Hypothalamus (tissue), 51 donors: ENCODE measurements around the gene MIER1.

ENCODE experiments used
- DNase-seq, 51 donors: peaks; one replicate each; lab custom pipeline; 2025; lab: John Stamatoyannopoulos, UW

Gene MIER1

GRCh38 chr1:66996018-66996682, 71.4 kb downstream of the MIER1 start:
- DNase-seq = peak in 30 of 51 donors; percentile 6 to 67 (median 38)

DNA sequence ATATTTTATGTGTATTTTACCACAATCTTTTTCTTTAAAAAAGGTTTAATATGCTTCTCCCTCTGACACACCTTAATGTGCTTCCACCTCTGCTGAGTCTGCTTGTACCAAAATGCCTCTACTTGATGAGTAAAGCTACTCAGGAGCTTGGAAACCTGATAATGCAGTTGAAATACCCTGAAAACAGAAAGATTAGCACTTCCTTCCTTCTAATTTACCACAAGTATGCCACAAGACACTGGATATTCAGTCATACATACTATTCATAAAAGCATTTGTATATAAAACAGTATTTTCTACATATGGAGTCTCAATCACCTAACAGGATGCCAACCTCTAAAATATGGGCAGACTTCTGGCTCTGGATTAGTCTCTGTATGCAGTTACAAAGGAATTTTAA, 74.2 kb downstream of the MIER1 start:
- DNase-seq = no peak

DNA sequence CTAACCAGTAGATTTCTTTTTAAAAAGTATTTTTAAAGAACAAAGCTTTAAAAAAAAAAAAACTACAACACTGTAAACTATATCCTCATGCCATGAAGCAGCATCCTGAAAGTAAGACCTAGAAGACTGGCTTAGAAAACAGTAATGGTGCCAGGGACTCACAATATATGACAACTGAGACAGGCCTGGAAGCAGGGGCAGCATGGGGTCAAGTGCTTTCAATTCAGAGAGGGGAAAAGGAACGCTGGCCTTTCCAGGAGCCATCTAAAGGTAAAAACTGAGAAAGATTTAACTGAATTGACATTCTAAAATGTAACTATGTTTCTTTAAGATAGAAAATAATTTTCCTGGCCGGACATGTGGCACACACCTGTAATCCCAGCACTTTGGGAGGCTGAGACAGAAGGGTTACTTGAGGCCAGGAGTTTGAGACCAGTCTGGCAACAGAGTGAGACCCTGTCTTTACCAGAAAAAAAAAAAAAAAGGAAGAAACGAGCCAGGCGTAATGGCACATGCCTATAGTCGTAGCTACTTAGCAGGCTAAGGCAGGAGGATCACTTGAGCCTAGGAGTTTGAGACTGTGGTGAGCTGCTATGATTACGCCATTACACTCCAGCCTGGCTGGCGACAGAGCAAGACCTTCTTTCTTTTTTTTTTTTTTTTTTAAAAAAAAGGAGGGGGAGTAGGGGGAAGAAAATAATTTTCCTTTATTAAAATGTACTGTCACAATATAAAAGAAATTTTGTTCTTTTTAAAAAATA, 75.0 kb downstream of the MIER1 start:
- no peak for DNase-seq

DNA sequence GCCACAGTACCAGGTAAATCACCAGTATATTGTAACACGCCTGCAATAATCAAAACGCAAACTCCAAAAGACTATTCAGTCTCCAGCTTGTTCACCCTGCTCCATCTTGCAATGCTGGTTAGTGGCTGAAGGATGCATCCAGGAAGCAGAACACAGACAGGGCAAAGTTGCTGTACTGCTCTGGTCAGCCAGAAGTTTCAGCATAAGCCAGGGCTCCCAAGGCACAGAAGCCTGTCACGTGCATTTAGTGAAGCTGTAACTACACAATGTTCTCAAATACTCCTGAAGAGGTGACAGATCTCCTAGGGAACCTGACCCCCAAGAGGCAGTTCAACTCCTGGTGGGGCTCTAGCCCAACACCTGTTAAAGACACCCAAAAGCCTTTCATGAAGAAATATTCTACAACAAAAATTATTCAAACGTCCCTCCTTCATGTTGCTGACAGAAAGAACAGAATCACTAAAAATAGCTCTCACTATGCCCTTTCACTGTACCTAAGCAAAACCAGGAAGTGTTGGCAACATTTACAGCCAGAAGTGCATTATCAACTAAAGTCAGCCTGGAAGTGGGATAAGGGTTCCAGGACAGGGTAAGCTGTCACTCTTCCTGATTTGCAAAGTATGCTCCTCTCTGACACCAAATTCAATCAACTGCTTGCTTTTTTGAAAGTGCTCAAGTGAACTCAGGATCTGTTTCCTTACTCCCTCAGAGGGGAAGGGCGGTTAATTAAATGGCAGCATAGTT, 77.1 kb downstream of the MIER1 start:
- no peak for DNase-seq

GRCh38 chr1:67004176-67004575, 79.4 kb downstream of the MIER1 start:
- no peak for DNase-seq

GRCh38 chr1:67005068-67005467, 80.3 kb downstream of the MIER1 start:
- DNase-seq = peak in 9 of 51 donors; percentile 4 to 45 (median 12)

DNA sequence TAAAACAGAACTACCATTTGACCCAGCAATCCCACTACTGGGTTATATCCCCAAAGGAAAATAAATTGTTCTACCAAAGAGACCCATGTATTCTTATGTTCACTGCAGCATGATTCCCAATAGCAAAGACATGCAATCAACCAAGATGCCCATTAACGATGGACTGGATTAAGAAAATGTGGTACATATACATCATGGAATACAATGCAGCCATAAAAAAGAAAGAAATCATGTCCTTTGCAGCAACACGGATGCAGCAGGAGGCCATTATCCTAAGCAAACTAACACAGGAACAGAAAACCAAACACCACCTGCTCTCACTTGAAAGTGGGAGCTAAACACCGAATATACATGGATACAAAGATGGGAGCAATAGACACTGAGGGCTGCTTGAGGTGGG, 85.0 kb downstream of the MIER1 start:
- DNase-seq = no peak

GRCh38 chr1:67013573-67013972, 88.8 kb downstream of the MIER1 start:
- DNase-seq = no peak

- DNase-seq = no peak
Measured at GRCh38 chr1:67018574-67018973, 93.8 kb downstream of the MIER1 start.

DNA sequence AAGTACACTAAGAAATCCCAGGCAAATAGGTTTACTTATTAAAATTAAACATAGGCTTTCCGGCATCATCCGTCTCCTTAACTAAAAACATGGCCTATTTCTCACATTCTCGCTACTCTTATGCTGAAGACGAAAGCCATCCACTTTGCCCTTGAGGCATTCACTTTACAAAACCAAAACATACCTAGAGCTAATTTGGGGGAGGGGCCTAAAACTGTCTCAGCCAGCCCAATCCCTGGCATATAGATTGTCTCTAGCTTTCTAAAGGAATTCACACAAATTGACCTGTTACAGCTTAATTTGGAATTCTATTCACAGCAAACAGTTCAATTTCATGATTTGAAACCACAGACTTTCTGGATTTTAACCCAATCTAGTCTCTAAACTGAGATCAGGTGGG, 94.3 kb downstream of the MIER1 start:
- DNase-seq = no peak

- DNase-seq = peak in 10 of 51 donors; percentile 8 to 28 (median 14)
Measured at GRCh38 chr1:67019600-67020136, 94.9 kb downstream of the MIER1 start.

- no peak for DNase-seq
Measured at GRCh38 chr1:67020304-67020703, 95.5 kb downstream of the MIER1 start.

DNA sequence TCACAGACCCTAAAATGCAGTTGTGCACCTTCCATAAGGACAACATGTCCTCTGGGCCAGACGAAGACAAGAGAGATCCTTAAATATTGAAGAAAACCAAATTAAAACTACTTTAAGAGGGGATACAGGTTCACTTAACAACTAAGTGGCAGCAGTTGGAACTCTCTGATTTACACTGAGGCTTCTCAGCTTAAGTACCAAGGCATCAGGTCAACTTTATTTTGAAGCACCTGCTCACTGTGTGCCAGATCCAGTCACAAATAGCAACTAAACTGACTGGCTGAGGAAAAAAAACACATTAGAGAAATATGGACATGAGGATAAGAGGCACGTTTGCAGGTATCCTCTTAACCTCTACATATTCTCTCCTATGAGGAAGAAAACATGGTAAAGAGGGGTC, 96.0 kb downstream of the MIER1 start:
- DNase-seq = no peak

DNA sequence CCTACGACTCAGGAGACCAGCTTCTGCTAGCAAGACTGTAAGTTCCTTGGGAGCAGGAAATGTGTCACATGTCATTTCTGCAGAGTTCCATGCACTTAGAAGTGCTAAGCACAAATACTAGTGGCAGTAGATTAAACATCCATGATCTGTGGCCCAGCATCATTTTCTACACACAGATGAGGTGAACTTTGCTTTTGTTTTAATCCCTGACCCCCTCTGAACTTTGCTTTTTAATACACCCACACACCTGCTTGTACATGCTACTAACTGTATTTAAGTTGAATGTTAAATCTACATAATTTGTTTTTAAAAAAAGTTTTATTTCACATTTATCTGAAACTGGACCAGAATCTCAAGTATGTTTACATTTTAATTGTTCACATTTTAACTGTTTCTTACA, 104.7 kb downstream of the MIER1 start:
- no peak for DNase-seq

DNA sequence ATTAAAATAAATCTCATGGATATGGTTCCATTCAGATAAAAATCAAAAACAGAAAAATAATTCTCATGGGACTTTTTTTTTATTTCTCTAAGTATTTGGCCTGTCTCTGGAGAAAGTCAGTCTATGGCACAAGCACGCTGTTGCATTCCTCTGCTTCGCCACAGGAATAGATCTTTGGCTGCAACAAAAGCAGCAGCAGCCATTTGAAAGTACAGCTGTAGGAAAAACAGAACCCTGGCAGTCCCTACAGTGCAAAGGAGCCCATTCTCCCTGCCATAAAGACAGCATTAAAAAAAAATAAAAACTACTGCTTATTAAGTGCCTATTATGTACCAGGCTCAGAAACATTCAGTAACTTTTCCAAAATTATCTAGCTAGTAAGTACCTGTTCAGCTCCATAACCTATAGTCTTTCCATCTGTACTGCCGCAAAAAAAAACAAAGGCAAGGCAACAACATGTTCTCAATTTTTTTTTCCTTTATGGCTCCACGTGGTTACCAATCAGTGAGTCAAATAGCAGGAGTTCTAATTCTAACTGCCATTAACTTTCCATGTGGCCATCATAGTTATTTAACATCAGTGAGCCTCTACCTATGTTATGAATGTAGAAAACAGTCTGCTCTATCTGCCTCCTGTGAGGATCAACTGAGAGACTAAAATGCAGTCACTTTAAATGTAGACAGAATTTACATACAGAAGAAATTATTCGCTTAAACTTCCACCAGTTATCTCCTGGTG, 106.5 kb downstream of the MIER1 start:
- DNase-seq = no peak

DNA sequence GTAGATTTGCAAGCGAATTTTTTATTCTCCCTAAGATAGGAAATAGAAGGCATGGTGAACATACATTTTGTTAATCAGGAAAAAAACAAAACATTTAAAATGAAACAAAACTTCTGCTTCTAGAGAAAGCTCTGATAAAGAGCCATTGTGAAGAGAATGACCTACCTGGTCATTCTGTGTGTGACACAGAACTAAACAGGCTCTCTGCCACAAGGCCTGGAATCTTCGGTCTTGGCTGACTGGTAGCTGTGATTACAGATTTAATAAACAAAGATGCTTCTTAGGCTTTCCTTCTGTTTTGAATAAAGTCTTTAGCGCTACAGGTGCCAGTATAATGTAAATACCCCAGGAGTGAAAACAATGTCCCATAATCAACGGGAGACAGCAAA, 107.1 kb downstream of the MIER1 start:
- no peak for DNase-seq
